ENCODE data around the gene TRAP1.
"Not testable (repeated sequence)": the region's sequence is repeated elsewhere in the genome, so short reads cannot be mapped to it uniquely, and the experiment has no call there.

Gene TRAP1

GRCh38 chr16:3662601-3663000 is 54.7 kb downstream of the TRAP1 start:
- TF ChIP-seq, protein P1, sequence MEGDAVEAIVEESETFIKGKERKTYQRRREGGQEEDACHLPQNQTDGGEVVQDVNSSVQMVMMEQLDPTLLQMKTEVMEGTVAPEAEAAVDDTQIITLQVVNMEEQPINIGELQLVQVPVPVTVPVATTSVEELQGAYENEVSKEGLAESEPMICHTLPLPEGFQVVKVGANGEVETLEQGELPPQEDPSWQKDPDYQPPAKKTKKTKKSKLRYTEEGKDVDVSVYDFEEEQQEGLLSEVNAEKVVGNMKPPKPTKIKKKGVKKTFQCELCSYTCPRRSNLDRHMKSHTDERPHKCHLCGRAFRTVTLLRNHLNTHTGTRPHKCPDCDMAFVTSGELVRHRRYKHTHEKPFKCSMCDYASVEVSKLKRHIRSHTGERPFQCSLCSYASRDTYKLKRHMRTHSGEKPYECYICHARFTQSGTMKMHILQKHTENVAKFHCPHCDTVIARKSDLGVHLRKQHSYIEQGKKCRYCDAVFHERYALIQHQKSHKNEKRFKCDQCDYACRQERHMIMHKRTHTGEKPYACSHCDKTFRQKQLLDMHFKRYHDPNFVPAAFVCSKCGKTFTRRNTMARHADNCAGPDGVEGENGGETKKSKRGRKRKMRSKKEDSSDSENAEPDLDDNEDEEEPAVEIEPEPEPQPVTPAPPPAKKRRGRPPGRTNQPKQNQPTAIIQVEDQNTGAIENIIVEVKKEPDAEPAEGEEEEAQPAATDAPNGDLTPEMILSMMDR (IDR thresholded peaks at IDR 0.05; ENCODE audit: extremely low read depth, missing control alignments), result no peak
- no peak for DNase-seq (ENCODE audit: low spot score)

- no peak for DNase-seq (ENCODE audit: low spot score)
- TF ChIP-seq, protein P1 (IDR thresholded peaks at IDR 0.05; ENCODE audit: extremely low read depth, missing control alignments), result no peak
These were observed 55.4 kb downstream of the TRAP1 start for GRCh38 chr16:3661922-3662321.

- no peak for DNase-seq (ENCODE audit: low spot score)
- TF ChIP-seq, protein P1 (IDR thresholded peaks at IDR 0.05; ENCODE audit: extremely low read depth, missing control alignments), result no peak
These were observed 56.0 kb downstream of the TRAP1 start for GRCh38 chr16:3661311-3661710.

DNA sequence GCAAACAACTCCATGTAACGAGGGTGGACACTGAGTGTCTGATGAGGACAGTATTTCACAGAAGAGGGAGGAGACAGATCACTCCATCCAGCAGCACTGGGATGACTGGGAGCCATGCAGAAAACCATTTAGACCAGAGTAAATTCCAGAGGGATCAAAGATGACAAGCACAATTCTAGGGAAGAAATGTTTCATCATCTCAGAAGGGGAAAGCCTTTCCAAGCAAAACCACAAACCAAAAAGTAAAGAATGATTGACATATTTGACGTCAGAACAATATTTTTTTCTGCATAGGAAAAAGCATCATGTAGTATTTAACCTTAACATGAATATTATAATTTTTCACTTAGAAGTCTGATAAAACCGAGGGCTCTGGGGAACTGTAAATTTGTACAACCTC is 58.1 kb downstream of the TRAP1 start:
- TF ChIP-seq, protein P1 (IDR thresholded peaks at IDR 0.05; ENCODE audit: extremely low read depth, missing control alignments), result no peak
- DNase-seq (ENCODE audit: low spot score), result no peak

- TF ChIP-seq, protein P1 (IDR thresholded peaks at IDR 0.05; ENCODE audit: extremely low read depth, missing control alignments), result no peak
- no peak for DNase-seq (ENCODE audit: low spot score)
These were observed 60.5 kb downstream of the TRAP1 start for GRCh38 chr16:3656491-3657468.

DNA sequence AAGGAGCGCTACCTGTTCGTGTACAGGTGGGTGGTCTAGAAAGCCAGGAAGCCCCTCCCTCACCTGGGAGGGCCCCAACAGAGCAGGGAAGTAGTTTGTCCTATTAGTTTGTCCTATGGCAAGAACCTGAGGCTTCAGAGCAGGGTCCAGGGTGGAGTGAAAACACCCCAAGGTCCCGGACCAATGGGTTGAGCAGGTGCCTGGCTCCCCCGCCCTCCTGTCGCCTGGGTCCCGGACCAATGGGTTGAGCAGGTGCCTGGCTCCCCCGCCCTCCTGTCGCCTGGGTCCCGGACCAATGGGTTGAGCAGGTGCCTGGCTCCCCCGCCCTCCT is 61.2 kb downstream of the TRAP1 start:
- DNase-seq (ENCODE audit: low spot score), result not testable (repeated sequence)

DNA sequence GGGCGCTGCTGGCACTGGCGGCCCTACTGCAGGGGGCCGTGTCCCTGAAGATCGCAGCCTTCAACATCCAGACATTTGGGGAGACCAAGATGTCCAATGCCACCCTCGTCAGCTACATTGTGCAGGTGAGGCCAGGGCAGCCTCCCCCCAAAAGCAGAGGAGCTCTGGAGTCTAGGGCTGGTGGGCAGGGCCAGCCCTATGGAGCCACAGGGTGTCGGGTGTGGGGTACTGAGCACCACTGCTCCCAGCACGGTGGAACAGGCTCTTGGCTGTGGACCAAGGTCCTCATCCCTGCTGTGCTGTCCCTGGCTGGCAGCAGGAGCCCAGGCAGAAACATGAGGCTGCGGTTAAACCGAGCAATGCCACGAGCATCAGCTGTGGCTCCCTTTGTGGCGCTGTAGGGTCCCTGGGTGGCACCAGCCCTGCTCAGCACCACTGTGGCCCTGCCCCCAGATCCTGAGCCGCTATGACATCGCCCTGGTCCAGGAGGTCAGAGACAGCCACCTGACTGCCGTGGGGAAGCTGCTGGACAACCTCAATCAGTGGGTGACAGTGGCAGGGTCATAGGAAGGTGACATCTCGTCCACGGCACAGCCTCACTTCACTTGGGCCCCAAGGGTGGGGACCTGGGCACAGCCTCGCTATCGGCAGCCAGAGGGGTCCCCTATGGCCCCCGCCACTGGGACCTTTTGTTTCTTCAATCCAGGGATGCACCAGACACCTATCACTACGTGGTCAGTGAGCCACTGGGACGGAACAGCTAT is 61.7 kb downstream of the TRAP1 start:
- TF ChIP-seq, protein P1 (IDR thresholded peaks at IDR 0.05; ENCODE audit: extremely low read depth, missing control alignments), result no peak

More for the DNA sequence above, 61.7 kb downstream of the TRAP1 start:
- no peak for DNase-seq (ENCODE audit: low spot score)
